Measurements from ENCODE around the gene NEIL3.

- TF ChIP-seq, protein P1, sequence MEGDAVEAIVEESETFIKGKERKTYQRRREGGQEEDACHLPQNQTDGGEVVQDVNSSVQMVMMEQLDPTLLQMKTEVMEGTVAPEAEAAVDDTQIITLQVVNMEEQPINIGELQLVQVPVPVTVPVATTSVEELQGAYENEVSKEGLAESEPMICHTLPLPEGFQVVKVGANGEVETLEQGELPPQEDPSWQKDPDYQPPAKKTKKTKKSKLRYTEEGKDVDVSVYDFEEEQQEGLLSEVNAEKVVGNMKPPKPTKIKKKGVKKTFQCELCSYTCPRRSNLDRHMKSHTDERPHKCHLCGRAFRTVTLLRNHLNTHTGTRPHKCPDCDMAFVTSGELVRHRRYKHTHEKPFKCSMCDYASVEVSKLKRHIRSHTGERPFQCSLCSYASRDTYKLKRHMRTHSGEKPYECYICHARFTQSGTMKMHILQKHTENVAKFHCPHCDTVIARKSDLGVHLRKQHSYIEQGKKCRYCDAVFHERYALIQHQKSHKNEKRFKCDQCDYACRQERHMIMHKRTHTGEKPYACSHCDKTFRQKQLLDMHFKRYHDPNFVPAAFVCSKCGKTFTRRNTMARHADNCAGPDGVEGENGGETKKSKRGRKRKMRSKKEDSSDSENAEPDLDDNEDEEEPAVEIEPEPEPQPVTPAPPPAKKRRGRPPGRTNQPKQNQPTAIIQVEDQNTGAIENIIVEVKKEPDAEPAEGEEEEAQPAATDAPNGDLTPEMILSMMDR (IDR thresholded peaks at IDR 0.05): no peak
- TF ChIP-seq POLR2A (IDR thresholded peaks at IDR 0.05): no peak
Measured at GRCh38 chr4:177320721-177321120, 11.0 kb downstream of the NEIL3 start.
